GM06990 (cell line): ENCODE data around the gene RAB2B.

Source experiments
- DNase-seq: peaks from one replicate; pipeline ENCODE4 v3.0.0-alpha.2; 2011; ENCODE audit not compliant: insufficient read length; ENCODE audit errors: extremely low read depth
- H3K27me3 ChIP-seq: replicated peaks from 2 replicates; pipeline ENCODE4 v1.6.0; 2011; ENCODE audit warnings: low read length; ENCODE audit not compliant: control insufficient read depth, insufficient read depth
- H3K36me3 ChIP-seq: 2 replicates; pipeline ENCODE4 v1.5.1; 2011; ENCODE audit warnings: low read length; ENCODE audit not compliant: control insufficient read depth, insufficient read depth
- H3K4me3 ChIP-seq: replicated peaks from 2 replicates; pipeline ENCODE4 v1.5.1; 2011; ENCODE audit warnings: low read depth, mild to moderate bottlenecking, control low read depth, low read length
- CTCF ChIP-seq: IDR thresholded peaks from 2 replicates; pipeline ENCODE4 v1.5.1; 2011; ENCODE audit warnings: low read length, control low read depth, mild to moderate bottlenecking, inconsistent platforms; ENCODE audit not compliant: insufficient read depth, poor library complexity, severe bottlenecking

The RAB2B gene

GRCh38 chr14:21521501-21521900 is 44.7 kb upstream of the RAB2B start:
- H3K4me3 ChIP-seq, result no peak overlapping the region
- no peaks in the 10 kb centered on the region for H3K36me3 ChIP-seq
- no peak for TF ChIP-seq CTCF
- no peak for DNase-seq
- H3K27me3 ChIP-seq, result no peaks in the 10 kb centered on the region; the same call in 1 of the 2 replicates

- TF ChIP-seq CTCF, result no peak
- no peak for DNase-seq
- H3K27me3 ChIP-seq, result no peaks in the 10 kb centered on the region; the same call in 1 of the 2 replicates
- no peaks in the 10 kb centered on the region for H3K36me3 ChIP-seq
- no peak overlapping the region for H3K4me3 ChIP-seq
These were observed 44.0 kb upstream of the RAB2B start for GRCh38 chr14:21520767-21521166.

GRCh38 chr14:21518725-21519124 is 42.0 kb upstream of the RAB2B start:
- Histone ChIP-seq H3K27me3 (no peaks in the 10 kb centered on the region; the same call in 1 of the 2 replicates), H3K36me3 (no peaks in the 10 kb centered on the region), H3K4me3 (no peak overlapping the region)
- TF ChIP-seq CTCF, result no peak
- DNase-seq, result no peak

- no peak for TF ChIP-seq CTCF
- no peak overlapping the region for H3K4me3 ChIP-seq
- DNase-seq, result no peak
- no peaks in the 10 kb centered on the region for H3K36me3 ChIP-seq
- H3K27me3 ChIP-seq, result no peaks in the 10 kb centered on the region; the same call in 1 of the 2 replicates
These were observed 37.6 kb upstream of the RAB2B start for GRCh38 chr14:21514341-21514740.

- Histone ChIP-seq H3K36me3 (no peaks in the 10 kb centered on the region; the same call in 1 of the 2 replicates), H3K4me3 (peak within 1 kb of the TSS; percentile 91), H3K27me3 (no peaks in the 10 kb centered on the region)
- DNase-seq, result peak; percentile 86
- TF ChIP-seq CTCF, result no peak
These were observed 34.2 kb upstream of the RAB2B start, which contains the start of gene METTL3 for GRCh38 chr14:21510735-21511657. METTL3 (minus strand) TSS chr14:21511340; CDS start chr14:21511223, 117 bp downstream.
